Limb (tissue), 2 donors: ENCODE measurements around the gene ECHS1.
"Not testable (repeated sequence)": the region's sequence is repeated elsewhere in the genome, so short reads cannot be mapped to it uniquely, and the experiment has no call there.

Experiments
- DNase-seq, 2 donors: peaks; one replicate each; pipeline ENCODE4 v3.0.0-alpha.2; 2016; ENCODE audit errors: extremely low spot score in 2 of 2

ECHS1 gene

DNA sequence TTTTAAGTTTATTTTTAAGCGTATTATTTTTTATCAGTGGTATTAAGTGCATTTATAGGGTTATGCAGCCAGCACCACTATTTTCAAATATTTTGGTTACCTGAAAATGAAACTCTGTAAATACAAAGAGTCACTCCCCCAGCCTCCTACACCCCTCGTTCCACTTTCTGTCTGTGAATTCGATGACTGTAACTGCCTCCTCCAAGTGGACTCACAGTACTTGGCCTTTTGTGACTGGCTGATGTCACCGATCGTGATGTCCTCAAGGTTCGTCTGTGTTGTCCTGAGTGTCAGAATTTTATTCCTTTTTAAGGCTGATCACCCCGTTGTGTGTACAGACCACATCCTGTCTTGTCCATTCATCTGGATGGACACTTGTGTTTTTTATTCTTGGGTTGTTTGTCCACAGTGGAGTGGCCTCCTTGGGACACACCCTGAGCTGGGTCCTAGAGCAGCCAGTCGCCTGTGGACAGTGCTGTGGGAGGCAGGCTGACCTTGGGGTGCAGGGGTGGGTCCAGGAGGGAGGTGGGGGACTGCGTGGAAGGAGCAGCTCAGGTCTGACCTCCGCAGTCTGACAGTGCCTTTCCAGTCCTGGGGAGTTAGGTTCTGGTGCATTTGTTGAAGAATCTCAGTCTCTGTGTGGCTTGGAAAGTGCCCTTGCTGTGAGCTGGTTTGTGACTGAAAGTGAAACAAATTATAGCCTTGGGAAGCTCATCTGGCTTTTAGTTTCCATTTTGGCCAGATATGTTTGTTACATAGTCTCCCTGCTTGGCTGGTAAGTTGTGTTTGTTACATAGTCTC lies 27.7 kb upstream of the ECHS1 start:
- DNase-seq, result no peak

DNA sequence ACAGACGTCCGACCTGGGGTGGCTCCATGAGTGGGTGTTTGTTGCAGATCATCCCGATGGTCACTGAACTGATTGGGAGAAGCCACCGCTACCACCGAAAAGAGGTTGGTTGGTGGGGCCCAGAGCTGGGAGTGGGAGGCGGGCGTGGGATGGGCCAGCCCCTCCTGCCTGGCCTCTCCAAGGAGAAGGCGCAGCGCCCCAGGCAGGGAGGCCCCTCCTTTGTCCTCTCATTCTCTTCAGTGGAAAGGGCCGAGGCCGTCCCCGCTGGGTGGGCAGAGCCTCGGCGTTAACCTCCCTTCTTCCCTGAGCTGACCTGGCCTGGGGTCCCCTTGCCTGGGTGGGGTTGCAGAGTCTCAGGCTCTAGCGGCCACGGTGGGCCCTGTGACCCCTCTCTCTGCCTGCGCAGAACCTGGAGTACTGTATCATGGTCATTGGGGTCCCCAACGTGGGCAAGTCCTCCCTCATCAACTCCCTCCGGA lies 26.0 kb upstream of the ECHS1 start:
- DNase-seq, result no peak

DNA sequence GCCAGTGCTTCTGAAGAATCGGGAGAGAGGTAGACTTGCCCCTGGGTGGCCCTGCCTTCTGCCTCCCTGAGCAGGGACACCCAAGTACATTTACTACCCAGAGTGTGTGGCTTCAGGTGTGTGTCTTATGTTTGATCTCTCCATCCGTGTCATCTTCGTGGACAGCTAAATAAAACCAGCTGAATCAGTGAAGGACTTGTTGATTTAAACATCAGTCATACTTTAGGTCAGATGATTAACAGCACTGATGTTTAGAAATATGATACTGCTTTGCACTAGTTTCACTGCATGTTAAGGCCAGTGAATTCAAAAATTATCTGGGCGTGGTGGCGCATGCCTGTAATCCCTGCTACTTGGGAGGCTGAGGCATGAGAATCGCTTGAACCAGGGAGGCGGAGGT lies 24.8 kb upstream of the ECHS1 start:
- no peak for DNase-seq

DNA sequence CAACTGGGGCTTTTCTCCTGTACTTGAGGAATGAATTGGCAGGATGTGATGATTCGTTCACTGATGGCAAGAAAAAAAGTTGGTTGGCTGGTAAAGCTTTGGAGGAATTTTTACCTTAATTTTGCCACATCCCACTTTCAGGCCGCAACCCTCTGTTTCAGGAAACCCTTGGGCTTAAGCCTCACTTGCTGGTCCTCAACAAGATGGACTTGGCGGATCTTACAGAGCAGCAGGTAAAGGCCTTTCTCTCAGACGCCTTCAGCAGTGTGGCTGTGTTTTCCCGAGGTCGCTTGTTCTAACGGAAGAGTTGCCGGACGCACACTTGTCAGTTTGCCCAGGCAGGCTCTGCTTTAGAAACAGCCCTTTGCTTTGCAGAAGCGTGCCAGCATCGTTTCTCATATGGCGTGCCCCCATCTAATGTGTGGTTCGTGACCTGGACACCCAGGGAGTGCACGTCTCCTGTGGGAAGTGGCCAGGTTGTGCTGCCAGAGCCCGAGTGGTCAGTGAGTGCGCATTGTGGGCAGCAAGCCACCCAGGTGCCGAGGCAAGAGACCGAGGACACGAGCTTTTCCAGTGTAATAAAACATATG lies 23.0 kb upstream of the ECHS1 start:
- DNase-seq, result no peak

DNA sequence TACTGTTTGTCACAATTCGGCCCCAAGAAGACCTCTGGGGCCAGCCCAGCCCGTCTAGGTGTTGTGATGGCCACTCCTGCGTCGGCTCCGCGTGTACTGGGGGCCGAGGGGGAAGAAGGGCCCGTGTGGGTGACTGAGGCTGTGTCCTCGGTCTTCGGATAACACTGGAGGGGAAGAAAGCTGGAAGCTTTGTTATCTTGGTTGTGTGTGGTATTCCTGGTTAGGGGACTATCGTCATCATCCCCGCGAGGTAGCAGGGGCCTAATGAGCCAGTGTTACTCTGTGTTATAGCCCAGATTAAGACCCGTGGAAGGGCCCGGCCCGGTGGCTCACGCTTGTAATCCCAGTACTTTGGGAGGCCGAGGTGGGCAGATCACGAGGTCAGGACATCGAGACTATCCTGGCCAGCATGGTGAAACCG lies 21.7 kb upstream of the ECHS1 start:
- DNase-seq, result no peak

DNA sequence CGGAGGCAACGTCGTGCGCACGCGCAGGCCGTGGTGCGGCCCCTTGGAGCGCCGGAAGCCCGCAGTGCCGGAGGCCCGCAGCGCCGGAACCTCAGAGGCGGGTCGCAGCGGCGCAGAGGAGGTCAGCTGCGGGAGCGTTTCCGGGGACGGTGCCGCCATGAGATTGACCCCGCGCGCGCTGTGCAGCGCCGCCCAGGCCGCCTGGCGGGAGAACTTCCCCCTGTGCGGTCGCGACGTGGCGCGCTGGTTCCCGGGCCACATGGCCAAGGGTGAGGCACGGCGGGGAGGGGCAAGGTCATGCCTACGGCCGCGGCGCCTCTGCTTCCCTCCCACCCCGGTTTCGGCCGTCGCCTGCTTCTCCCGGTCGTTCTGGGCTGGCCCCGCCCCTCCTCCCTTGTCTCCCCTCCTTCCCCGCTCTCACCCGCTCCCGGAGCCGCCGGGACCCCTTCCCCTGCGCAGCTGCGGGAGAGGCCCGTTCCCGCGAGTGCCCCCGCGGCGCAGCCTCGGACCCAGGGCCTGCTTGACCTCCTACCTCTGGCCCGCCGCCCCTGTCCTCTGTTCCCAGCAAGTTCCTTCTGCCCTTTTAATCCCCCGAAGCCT lies 21.0 kb upstream of the ECHS1 start, which contains the start of gene MTG1:
Gene MTG1, plus strand, starts transcription at position 94 of the 600 bp plus-strand sequence. Its CDS starts 64 bp downstream, at position 158.
- peak; percentile 94 to 97 for DNase-seq

DNA sequence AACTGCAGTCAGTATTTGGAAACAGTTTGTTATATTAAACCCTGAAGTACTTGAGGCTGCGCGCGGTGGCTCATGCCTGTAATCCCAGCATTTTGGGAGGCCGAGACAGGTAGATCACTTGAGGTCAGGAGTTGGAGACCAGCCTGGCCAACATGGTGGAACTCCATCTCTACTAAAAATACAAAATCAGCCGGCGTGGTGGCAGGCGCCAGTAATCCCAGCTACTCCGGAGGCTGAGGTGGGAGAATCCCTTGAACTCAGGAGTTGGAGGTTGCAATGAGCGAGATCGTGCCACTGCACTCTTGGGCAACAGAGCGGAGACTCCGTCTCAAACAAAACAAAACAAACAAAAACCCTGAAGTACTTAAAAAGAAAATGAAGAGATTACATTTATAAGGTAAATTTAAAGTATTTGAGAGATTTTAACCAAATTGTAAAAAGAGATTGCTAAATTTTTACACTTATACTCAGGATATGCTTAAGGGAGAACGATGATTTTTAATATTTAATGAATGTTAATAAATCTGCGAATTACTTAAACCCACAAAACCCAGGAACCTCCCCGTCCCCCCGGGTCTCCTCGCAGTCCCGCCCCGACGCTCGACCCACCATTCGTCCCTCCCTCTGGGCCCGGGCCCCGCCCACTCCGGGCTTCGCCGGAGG lies 20.4 kb upstream of the ECHS1 start:
- DNase-seq, result no peak

DNA sequence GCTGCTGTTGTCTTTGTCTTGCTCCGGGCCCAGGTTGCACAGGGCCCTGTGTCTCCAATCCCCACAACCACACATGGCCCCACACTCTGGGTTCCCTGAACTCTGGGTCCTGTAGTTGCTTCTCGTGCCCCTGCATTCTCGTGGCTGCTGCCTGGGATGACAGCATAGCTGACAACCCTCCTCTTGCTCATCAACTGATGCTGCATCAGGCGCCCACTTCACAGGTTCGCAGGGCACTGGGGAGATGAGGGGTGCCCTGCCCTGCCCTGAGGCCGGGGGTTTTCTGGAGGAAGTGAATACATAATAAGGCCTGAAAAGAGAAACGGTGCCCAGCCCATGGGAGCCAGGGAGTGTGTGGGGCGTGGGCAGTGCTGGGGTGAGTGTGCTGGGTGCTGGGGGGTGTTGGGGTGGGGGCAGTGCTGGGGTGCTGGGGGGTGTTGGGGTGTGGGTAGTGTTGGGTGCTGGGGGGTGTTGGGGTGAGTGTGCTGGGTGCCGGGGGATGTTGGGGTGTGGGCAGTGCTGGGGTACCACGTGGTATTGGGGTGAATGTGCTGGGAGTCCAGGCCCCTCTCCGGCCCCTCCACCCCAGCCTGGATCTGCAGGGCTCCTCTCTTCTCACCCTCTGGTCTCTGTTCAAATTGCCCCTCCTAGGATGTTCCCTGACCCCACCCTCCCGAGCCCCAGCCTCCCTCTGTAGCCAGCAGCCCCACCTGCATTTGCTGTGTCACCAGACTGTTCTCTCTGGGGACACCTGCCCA lies 18.8 kb upstream of the ECHS1 start:
- DNase-seq, result no peak

DNA sequence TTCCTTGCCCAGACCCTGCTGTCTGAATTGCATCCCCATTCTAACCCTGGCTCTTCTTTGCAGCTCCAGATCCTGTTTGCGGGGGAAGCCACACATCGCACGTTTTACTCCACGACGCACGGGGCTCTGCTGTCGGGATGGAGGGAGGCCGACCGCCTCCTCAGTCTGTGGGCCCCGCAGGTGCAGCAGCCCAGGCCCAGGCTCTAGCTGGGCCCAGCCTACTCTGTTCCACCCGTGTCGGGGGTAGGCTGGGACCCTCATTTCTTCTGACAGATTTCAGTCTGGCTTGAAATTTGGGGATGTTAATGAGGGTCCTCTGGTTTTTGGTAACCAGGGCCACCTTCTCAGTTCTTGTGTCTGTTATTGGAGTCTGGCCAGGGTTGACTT lies 18.1 kb upstream of the ECHS1 start:
- DNase-seq, result no peak

DNA sequence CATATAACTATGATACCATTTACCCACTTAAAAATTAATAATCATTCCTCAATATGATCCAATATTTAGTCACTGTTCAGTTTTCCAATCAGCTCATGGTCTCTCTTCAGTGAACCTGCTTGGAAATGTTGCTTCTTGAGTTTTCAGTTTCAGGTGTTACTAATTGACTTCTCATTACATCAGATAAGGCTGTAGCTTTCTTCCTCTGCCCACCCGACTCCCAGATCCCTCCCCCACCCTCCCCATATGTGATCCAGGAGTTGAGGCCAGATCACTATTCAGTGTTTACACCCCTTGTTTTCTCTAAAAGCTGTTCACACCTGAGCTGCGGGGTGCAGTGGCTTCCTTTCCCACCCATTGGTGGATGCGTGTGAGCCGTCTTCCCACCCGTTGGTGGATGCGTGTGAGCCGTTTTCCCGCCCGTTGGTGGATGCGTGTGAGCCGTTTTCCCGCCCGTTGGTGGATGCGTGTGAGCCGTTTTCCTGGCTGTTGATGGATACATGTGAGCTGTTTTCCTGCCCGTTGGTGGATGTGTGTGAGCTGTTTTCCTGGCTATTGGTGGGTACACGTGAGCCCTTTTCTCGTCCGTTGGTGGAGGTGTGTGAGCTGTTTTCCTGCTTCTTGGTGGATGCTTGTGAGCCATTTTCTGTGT lies 17.6 kb upstream of the ECHS1 start:
- no peak for DNase-seq

DNA sequence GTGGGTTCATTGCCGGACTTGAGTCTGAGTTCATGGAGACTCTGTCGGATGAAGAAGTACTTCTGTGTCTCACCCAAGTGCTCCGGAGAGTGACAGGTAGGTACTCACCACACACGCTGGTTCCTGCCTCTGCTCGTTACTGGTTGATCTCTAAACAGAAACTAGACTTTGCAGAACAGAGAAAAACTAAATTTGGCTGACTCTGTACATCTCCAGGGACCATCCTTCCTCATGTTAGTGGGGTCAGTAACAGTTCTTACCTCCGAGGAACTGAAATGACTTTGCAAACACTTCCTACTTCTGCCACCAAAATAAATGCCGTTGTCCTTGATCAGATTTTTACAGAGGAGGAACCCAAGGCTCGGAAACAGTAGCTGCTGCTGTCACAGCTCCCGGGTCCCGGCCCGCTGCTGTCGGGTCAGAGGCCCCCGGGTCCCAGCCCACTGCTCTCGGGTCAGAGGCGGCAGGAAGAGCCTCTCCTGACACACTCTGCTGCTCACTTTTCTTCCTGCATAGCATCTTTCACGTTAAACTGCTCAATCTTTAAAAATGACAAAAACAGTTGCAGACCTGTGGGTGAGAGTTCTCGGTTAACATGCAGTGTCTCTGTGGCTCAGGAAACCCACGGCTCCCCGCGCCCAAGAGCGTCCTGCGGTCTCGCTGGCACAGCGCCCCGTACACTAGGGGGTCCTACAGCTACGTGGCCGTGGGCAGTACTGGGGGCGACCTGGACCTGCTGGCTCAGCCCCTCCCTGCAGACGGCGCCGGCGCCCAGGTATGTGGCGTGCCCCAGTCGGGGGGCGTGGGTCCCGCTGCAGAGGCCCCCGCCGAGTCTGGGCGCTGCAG lies 16.0 kb upstream of the ECHS1 start:
- no peak for DNase-seq

DNA sequence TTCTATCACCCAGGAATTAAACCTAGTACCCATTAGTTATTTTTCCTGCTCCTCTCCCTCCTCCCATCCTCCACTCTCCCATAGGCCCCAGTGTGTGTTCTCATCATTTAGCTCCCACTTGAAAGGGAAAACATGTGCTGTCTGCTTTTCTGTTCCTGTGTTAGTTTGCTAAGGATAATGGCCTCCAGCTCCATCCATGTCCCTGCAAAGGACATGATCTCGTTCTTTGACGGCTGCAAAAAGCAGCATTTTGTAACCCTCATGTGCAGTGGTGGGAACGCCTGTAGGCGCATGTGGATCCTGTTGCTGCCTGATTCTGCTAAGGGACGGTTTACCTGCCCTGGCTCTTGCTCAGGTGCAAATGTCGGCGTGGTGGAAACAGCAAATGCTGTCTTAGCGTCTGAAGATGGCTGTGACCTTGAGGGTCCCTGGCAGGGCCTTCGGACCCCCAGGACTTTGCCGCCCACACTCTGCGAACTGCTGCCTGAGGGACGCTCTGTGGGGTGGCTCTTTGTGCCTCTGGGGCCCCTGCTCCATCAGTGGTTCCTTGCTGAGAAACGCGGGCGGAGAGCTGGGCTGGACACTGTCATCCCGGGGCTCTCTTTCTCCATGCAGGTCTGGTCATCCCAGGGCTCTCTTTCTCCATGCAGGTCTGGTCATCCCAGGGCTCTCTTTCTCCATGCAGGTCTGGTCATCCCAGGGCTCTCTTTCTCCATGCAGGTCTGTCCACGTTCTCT lies 15.2 kb upstream of the ECHS1 start:
- no peak for DNase-seq

DNA sequence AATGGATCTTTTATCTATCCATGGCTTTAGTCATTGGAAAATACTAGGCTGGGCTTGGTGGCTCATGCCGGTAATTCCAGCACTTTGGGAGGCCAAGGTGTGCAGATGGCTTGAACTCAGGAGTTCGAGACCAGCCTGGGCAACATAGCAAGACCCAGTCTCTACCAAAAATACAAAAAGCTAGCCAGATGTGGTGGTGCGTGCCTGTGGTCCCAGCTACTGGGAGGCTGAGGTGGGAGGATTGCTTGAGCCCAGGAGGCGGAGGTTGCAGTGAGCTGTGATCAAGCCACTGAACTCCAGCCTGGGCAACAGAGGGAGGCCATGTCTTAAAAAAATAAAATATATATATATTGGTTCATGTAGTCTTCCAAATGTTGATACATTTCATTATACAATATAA lies 13.8 kb upstream of the ECHS1 start:
- not testable (repeated sequence) for DNase-seq

DNA sequence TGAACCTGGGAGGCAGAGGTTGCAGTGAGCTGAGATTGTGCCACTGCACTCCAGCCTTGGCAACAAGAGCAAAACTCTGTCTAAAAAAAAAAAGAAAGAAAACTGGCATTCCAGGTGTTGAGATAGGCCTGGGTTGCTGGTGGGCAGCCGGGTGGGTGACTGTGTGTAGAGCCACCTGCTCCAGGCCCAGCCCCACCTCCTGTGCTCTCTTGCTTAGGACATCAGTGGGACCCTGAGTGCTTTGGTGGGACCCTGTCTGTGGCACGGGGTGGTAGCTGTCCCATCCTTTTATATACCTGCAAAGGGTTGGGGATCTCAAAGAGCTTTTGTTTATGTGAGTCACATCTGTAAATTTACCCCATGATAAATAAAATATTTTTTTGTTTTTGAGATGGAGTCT lies 12.1 kb upstream of the ECHS1 start:
- DNase-seq, result no peak

DNA sequence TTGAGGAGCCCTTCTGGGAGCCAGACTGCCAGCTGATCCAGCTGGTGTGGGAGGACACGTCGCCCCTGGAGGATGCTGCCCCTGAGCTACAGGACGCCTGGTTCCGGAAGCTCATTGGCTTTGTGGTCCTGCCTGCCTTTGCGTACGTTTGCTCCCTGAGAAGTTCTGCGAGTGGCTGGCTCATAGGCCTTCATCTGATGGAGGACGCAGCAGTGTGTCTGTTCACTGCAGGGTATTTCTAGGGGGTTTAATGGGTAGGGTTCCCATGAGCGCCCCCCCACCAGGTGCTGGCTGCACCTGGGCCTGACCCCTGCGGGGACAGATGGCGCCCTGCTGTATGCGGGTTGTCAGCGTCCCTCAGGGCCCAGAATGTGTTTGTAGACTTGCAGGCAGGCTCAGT lies 10.9 kb upstream of the ECHS1 start:
- DNase-seq, result no peak

DNA sequence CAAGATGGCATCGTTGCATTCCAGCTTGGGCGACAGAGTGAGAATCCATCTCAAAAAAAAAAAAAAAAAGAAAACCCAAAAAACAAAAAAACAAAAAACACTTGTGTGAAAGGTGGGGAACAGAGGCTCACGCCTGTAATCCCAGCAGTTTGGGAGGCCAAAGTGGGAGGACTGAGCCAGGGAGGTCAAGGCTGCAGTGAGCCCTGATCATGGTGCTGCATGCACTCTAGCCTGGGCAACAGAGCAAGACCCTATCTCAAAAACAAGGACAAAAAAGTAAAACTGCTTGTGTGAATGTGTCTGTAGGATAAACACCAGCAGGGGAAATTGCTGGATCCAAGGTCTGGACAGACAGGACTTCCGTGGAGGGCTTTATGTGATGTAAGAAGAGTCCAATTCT lies 10.4 kb upstream of the ECHS1 start:
- no peak for DNase-seq

DNA sequence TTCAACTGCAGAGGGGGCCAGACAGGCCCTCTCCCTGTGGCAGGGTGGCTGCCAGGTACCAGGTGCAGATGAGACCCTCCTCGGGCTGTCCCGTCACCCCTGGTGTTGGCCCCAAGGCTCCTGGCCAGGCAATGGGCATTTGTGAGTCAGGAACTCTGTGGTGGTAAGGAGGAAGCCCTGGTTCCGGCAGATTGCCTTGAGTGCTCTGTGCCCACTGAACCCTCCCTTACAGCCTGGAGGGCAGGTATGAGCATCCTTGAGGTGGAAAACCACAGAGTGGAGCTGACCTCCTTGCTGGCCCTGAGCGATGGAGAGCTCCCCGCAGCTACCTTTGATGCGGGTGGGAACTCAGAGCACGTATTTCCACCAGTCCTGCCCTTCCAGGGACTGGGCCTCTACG lies 7.9 kb upstream of the ECHS1 start:
- DNase-seq, result no peak

DNA sequence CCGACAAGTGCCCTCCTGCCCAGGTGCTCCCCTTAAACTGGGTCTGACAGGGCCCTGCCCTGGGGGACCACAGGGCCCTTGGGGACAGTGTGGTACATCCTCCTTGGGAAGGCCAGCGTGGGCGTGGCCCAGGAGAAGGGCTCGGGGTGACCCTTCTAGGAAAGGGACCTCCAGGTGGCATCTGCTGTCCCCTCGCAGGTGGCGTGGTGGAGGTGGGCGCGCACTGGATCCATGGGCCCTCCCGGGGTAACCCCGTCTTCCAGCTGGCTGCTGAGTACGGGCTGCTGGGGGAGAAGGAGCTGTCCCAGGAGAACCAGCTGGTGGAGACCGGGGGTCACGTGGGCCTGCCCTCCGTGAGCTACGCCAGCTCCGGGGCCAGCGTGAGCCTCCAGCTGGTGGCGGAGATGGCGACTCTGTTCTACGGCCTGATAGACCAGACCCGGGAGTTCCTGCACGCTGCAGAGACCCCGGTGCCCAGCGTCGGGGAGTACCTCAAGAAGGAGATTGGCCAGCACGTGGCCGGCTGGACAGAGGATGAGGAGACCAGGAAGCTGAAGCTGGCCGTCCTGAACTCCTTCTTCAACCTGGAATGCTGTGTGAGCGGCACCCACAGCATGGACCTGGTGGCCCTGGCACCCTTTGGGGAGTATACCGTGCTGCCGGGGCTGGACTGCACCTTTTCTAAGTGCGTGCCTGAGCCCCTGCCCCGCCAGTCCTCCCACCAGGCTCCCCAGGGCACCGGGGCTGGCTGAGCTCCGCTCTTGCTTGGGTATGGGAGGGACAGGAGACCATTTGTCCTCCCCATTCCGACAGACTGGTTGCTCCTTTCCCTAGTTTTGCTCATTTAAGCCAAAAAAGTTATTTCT lies 6.9 kb upstream of the ECHS1 start:
- no peak for DNase-seq
